Measurements from ENCODE around the gene OR12D1.

The OR12D1 gene

GRCh38 chr6:29465801-29466200 is 51.1 kb downstream of the OR12D1 start:
- no peak for DNase-seq

DNA sequence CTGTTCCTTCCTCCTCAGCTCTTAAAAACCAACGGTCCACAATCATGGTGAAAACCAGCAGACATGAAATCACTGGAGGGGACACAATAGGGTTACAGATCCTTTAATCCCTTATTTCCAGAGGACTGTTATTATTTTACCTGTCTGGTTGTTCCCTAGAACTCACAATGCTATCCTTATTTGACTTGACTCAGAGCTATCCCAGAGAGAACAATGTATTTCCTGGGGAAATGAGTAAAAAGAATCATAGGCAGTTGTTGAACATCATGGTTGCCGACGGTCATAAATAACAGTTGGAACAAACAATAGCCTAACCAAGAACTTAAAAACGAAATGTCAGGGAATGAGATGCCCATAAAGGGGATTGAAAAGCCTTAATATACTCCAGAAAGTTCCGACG is 51.5 kb downstream of the OR12D1 start:
- no peak for DNase-seq
